ENCODE measurements around the gene MYH6.

The MYH6 gene

DNA sequence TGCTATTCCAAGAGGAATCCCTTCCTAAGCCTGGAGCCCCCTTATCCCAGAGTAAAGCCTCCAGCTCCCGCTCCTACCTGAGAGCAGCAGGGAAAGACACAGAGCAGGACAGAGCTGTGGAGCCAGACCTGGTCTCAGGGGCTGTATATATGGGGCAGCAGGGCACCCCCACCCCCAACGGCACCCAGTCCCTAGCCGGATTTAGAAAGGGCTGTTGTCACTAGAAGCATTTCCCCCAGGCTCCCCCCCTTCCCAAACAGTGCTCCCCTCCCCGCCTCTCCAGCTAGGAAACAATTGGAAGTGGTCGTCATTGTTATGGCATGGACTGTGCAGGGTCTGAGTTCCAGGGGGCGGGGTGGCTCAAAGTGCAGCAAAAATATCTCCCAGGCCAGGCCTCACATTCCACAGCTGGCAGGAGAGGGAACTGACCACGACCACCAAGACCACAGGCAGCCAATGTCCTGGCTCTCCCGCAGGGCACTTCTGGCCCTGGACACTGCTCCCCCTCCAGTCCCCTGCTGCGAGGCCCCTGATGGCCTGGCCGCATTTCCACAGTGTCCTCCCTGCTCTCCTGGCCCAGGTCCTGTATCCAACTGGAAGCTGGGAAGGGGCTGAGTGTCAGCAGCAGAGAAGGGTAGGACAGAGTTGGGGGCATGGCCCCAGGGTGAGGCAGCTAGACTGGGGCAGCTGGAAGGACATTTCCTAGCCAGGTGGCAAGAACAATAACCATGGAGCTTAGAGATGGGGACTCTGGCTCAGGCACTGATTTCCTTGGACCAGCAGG, 27.7 kb upstream of the MYH6 start, which contains the start of gene MYH7:
TSS of gene MYH7 (minus strand) at position 118 of the 784 bp plus-strand sequence. CDS start 1,928 bp downstream, outside the sequence.
- no peaks in the 10 kb centered on the region for H3K27me3 ChIP-seq (replicated peaks; ENCODE audit: control insufficient read depth, insufficient read depth, low read length, poor library complexity, severe bottlenecking)

DNA sequence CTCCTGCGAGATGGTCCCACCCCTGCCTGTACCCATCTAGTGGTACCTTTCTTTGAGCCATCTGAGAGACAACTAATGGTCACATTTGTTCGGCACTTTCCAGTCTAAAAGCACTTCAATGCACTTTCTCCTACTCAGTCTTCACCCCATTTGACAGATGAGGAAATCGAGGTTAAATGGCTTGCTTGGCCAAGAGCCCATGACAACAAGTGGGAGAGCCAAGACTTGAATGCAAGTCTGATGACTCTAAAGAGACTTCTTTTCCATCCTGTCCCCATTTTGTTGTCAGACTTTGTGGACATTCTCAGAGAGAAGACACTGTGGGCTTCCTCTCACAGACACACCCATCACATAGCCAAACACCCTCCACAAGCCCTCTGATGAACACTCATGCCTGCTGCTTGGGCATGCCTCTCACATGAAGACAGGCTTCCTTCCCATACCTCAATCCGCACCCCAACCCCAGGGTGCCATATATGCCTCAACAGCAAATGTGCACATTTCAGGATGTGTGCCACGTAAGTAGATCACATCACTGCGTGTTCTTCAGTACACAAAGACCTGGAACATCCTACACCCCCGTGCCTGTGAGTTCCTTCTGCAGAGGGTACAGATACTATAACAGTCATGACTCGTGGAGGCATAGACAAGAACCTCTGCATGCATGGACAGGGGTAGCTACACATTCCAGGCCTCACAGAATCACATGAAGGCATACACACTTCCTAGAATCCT, 26.6 kb upstream of the MYH6 start:
- no peak overlapping the region for H3K27ac ChIP-seq (ENCODE audit: insufficient read depth, low read length, poor library complexity, severe bottlenecking)
- no peaks in the 10 kb centered on the region for H3K4me1 ChIP-seq (ENCODE audit: control insufficient read depth, insufficient read depth, low read length, poor library complexity, severe bottlenecking)
- H3K27me3 ChIP-seq (replicated peaks; ENCODE audit: control insufficient read depth, insufficient read depth, low read length, poor library complexity, severe bottlenecking), result no peaks in the 10 kb centered on the region

More for the DNA sequence above, 27.7 kb upstream of the MYH6 start, which contains the start of gene MYH7:
- no peak for DNase-seq
- H3K36me3 ChIP-seq (ENCODE audit: control insufficient read depth, insufficient read depth, low read length), result no peaks in the 10 kb centered on the region
- no peak within 1 kb of the TSS for H3K27ac ChIP-seq (ENCODE audit: insufficient read depth, low read length, poor library complexity, severe bottlenecking)
- no peaks in the 10 kb centered on the region for H3K4me1 ChIP-seq (ENCODE audit: control insufficient read depth, insufficient read depth, low read length, poor library complexity, severe bottlenecking)
- no peaks in the 10 kb centered on the region for H3K9me3 ChIP-seq (ENCODE audit: control insufficient read depth, low read length)
- H3K4me3 ChIP-seq (ENCODE audit: insufficient read depth, low read depth, low read length, poor library complexity, severe bottlenecking), result no peak within 1 kb of the TSS

DNA sequence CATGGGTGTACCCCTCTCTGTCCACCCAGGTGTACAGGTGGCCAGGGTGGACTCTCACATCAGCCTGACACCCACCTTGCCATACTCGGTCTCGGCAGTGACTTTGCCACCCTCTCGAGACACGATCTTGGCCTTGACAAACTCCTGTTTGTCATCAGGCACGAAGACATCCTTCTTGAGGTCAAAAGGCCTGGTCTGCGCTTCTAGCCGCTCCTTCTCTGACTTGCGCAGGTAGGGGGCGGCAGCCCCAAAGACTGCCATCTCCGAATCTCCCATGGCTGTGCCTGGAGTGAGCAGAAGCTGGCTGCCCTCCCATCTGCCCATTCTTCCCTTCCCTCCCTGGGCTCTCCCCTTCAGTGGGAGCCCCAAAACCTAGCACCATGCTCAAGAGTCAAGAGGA, 25.4 kb upstream of the MYH6 start:
- H3K27ac ChIP-seq (ENCODE audit: insufficient read depth, low read length, poor library complexity, severe bottlenecking), result no peak overlapping the region
- H3K27me3 ChIP-seq (replicated peaks; ENCODE audit: control insufficient read depth, insufficient read depth, low read length, poor library complexity, severe bottlenecking), result no peaks in the 10 kb centered on the region

More for the DNA sequence above, 26.6 kb upstream of the MYH6 start:
- no peak for DNase-seq
- Histone ChIP-seq H3K9me3 (ENCODE audit: control insufficient read depth, low read length) (no peaks in the 10 kb centered on the region), H3K36me3 (ENCODE audit: control insufficient read depth, insufficient read depth, low read length) (no peaks in the 10 kb centered on the region), H3K4me3 (ENCODE audit: insufficient read depth, low read depth, low read length, poor library complexity, severe bottlenecking) (no peak overlapping the region)

DNA sequence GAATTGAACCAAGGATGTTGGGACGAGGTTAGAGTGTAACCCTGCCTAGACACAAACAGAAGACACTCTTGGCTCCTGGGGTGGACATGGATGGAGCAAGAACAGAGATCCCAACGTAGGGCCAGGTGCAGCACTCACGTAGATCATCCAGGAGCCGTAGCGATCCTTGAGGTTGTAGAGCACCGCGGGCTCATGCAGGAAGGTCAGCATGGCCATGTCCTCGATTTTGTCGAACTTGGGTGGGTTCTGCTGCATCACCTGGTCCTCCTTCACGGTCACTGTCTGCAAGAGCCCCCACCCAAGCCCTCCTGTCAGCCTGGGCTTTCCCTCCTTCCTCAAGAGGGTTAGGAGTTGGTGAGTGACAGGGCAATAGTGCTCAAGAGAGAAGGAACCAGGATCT, 24.9 kb upstream of the MYH6 start:
- H3K4me1 ChIP-seq (ENCODE audit: control insufficient read depth, insufficient read depth, low read length, poor library complexity, severe bottlenecking), result no peaks in the 10 kb centered on the region
- no peak for DNase-seq
- no peaks in the 10 kb centered on the region for H3K27me3 ChIP-seq (replicated peaks; ENCODE audit: control insufficient read depth, insufficient read depth, low read length, poor library complexity, severe bottlenecking)
- H3K36me3 ChIP-seq (ENCODE audit: control insufficient read depth, insufficient read depth, low read length), result no peaks in the 10 kb centered on the region
- no peak overlapping the region for H3K27ac ChIP-seq (ENCODE audit: insufficient read depth, low read length, poor library complexity, severe bottlenecking)
- H3K9me3 ChIP-seq (ENCODE audit: control insufficient read depth, low read length), result no peaks in the 10 kb centered on the region
- no peak overlapping the region for H3K4me3 ChIP-seq (ENCODE audit: insufficient read depth, low read depth, low read length, poor library complexity, severe bottlenecking)

More for the DNA sequence above, 25.4 kb upstream of the MYH6 start:
- no peaks in the 10 kb centered on the region for H3K4me1 ChIP-seq (ENCODE audit: control insufficient read depth, insufficient read depth, low read length, poor library complexity, severe bottlenecking)
- no peaks in the 10 kb centered on the region for H3K9me3 ChIP-seq (ENCODE audit: control insufficient read depth, low read length)
- no peak for DNase-seq
- H3K36me3 ChIP-seq (ENCODE audit: control insufficient read depth, insufficient read depth, low read length), result no peaks in the 10 kb centered on the region
- no peak overlapping the region for H3K4me3 ChIP-seq (ENCODE audit: insufficient read depth, low read depth, low read length, poor library complexity, severe bottlenecking)

DNA sequence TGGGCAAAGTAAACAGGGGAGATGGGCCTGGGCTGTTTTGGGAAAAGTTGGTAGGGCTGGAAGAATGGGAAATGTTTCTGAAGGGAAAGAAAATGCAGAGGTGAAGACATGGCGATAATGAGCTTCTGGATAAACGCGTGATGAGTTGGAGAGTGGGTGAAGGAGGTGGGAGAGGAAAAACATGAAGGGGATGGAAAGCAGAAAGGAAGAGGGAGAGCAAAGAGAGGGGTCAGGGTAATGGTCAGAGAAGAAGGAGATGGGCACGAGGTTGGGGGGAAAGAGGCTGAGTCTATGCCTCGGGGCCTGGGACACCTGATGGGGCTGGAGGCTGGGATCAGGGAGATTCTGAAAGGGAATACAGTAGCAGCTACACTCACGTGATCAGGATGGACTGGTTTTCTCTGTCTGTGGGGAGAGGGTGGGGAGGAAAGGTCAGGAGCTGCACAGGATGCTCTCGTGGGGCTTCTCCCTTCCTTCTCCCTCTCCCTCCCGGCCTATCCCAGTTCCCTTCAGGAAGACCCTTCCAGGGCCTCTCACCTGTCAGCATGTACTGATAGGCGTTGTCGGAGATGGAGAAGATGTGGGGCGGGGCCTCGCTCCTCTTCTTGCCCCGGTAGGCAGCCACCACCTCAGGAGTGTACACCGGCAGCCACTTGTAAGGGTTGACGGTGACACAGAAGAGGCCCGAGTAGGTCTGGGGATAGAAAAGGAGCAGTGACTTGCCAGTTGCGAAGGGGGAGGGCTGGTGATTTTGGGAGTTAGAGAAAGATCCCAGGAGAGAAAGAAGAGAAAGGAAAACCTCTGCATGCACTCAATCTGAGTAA, 24.2 kb upstream of the MYH6 start:
- H3K27me3 ChIP-seq (replicated peaks; ENCODE audit: control insufficient read depth, insufficient read depth, low read length, poor library complexity, severe bottlenecking), result no peaks in the 10 kb centered on the region
- H3K4me1 ChIP-seq (ENCODE audit: control insufficient read depth, insufficient read depth, low read length, poor library complexity, severe bottlenecking), result no peaks in the 10 kb centered on the region
- no peaks in the 10 kb centered on the region for H3K9me3 ChIP-seq (ENCODE audit: control insufficient read depth, low read length)
- no peaks in the 10 kb centered on the region for H3K36me3 ChIP-seq (ENCODE audit: control insufficient read depth, insufficient read depth, low read length)
- no peak overlapping the region for H3K27ac ChIP-seq (ENCODE audit: insufficient read depth, low read length, poor library complexity, severe bottlenecking)
- DNase-seq, result no peak
- H3K4me3 ChIP-seq (ENCODE audit: insufficient read depth, low read depth, low read length, poor library complexity, severe bottlenecking), result no peak overlapping the region

DNA sequence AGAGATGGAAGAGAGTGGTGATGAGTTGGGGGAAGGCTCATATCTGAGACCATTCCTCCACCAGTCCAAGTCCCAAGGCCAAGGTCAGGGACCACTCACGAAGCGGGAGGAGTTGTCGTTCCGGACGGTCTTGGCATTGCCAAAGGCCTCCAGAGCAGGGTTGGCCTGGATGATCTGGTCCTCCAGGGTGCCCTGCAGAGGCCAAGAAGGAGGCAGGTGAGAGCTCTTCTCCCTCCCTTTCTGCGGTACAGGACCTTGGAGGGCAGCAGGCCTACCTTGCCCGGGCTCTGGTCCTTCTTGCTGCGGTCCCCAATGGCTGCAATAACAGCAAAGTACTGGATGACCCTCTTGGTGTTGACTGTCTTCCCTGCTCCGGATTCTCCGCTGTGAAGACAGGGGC, 23.4 kb upstream of the MYH6 start:
- H3K9me3 ChIP-seq (ENCODE audit: control insufficient read depth, low read length), result no peaks in the 10 kb centered on the region
- no peak overlapping the region for H3K27ac ChIP-seq (ENCODE audit: insufficient read depth, low read length, poor library complexity, severe bottlenecking)
- H3K27me3 ChIP-seq (replicated peaks; ENCODE audit: control insufficient read depth, insufficient read depth, low read length, poor library complexity, severe bottlenecking), result no peaks in the 10 kb centered on the region
- H3K36me3 ChIP-seq (ENCODE audit: control insufficient read depth, insufficient read depth, low read length), result no peaks in the 10 kb centered on the region
- no peak for DNase-seq
- no peak overlapping the region for H3K4me3 ChIP-seq (ENCODE audit: insufficient read depth, low read depth, low read length, poor library complexity, severe bottlenecking)
- no peaks in the 10 kb centered on the region for H3K4me1 ChIP-seq (ENCODE audit: control insufficient read depth, insufficient read depth, low read length, poor library complexity, severe bottlenecking)

- H3K27ac ChIP-seq (ENCODE audit: insufficient read depth, low read length, poor library complexity, severe bottlenecking), result no peak overlapping the region
- no peaks in the 10 kb centered on the region for H3K9me3 ChIP-seq (ENCODE audit: control insufficient read depth, low read length)
- no peaks in the 10 kb centered on the region for H3K36me3 ChIP-seq (ENCODE audit: control insufficient read depth, insufficient read depth, low read length)
- DNase-seq, result no peak
- no peak overlapping the region for H3K4me3 ChIP-seq (ENCODE audit: insufficient read depth, low read depth, low read length, poor library complexity, severe bottlenecking)
- H3K4me1 ChIP-seq (ENCODE audit: control insufficient read depth, insufficient read depth, low read length, poor library complexity, severe bottlenecking), result no peaks in the 10 kb centered on the region
- no peaks in the 10 kb centered on the region for H3K27me3 ChIP-seq (replicated peaks; ENCODE audit: control insufficient read depth, insufficient read depth, low read length, poor library complexity, severe bottlenecking)
These were observed 22.6 kb upstream of the MYH6 start for GRCh38 chr14:23430723-23431085.

- Histone ChIP-seq H3K27ac (ENCODE audit: insufficient read depth, low read length, poor library complexity, severe bottlenecking) (no peak overlapping the region), H3K36me3 (ENCODE audit: control insufficient read depth, insufficient read depth, low read length) (no peaks in the 10 kb centered on the region), H3K27me3 (replicated peaks; ENCODE audit: control insufficient read depth, insufficient read depth, low read length, poor library complexity, severe bottlenecking) (no peaks in the 10 kb centered on the region), H3K9me3 (ENCODE audit: control insufficient read depth, low read length) (no peaks in the 10 kb centered on the region), H3K4me1 (ENCODE audit: control insufficient read depth, insufficient read depth, low read length, poor library complexity, severe bottlenecking) (no peaks in the 10 kb centered on the region), H3K4me3 (ENCODE audit: insufficient read depth, low read depth, low read length, poor library complexity, severe bottlenecking) (no peak overlapping the region)
- DNase-seq, result no peak
These were observed 22.1 kb upstream of the MYH6 start for GRCh38 chr14:23430016-23430722.

- Histone ChIP-seq H3K9me3 (ENCODE audit: control insufficient read depth, low read length) (no peaks in the 10 kb centered on the region), H3K4me3 (ENCODE audit: insufficient read depth, low read depth, low read length, poor library complexity, severe bottlenecking) (no peak overlapping the region), H3K4me1 (ENCODE audit: control insufficient read depth, insufficient read depth, low read length, poor library complexity, severe bottlenecking) (no peaks in the 10 kb centered on the region), H3K27ac (ENCODE audit: insufficient read depth, low read length, poor library complexity, severe bottlenecking) (no peak overlapping the region), H3K36me3 (ENCODE audit: control insufficient read depth, insufficient read depth, low read length) (no peaks in the 10 kb centered on the region), H3K27me3 (replicated peaks; ENCODE audit: control insufficient read depth, insufficient read depth, low read length, poor library complexity, severe bottlenecking) (no peaks in the 10 kb centered on the region)
- DNase-seq, result no peak
These were observed 20.8 kb upstream of the MYH6 start for GRCh38 chr14:23428686-23429495.
